GM18951 (cell line): ENCODE data around the gene KIAA1958.

ENCODE experiments used
- POLR2A ChIP-seq: IDR thresholded peaks from 4 replicates; pipeline ENCODE4 v1.6.1; 2011; ENCODE audit warnings: mild to moderate bottlenecking; ENCODE audit not compliant: insufficient read length, insufficient read depth; ENCODE audit errors: extremely low read depth
- in situ Hi-C: fragments of 300-500 bp; cut with MboI; formaldehyde crosslinking; loops from one replicate; pipeline ENCODE4 v1.12.0; 2022; ENCODE audit warnings: low sequenced_read_pairs, mixed read lengths, inconsistent platforms; ENCODE audit not compliant: unreplicated experiment

KIAA1958 gene

GRCh38 chr9:112526973-112527372, 40.3 kb downstream of the KIAA1958 start:
- no peak for TF ChIP-seq POLR2A
- in situ Hi-C loops = no loop called here

GRCh38 chr9:112527959-112528358, 41.3 kb downstream of the KIAA1958 start:
- in situ Hi-C loops = no loop called here
- TF ChIP-seq POLR2A = no peak

GRCh38 chr9:112529316-112529715, 42.7 kb downstream of the KIAA1958 start:
- no peak for TF ChIP-seq POLR2A
- in situ Hi-C loops = no loop called here

GRCh38 chr9:112530751-112531205, 44.2 kb downstream of the KIAA1958 start:
- no peak for TF ChIP-seq POLR2A
- in situ Hi-C loops = no loop called here

- no peak for TF ChIP-seq POLR2A
- in situ Hi-C loops = no loop called here
These were observed 45.1 kb downstream of the KIAA1958 start for GRCh38 chr9:112531666-112532282.

GRCh38 chr9:112532427-112532826, 45.8 kb downstream of the KIAA1958 start:
- in situ Hi-C loops = no loop called here
- TF ChIP-seq POLR2A = no peak

GRCh38 chr9:112533660-112534059, 47.0 kb downstream of the KIAA1958 start:
- in situ Hi-C loops = no loop called here
- no peak for TF ChIP-seq POLR2A

GRCh38 chr9:112535301-112535700, 48.7 kb downstream of the KIAA1958 start:
- TF ChIP-seq POLR2A = no peak
- in situ Hi-C loops = no loop called here

GRCh38 chr9:112535811-112536210, 49.2 kb downstream of the KIAA1958 start:
- in situ Hi-C loops = no loop called here

GRCh38 chr9:112537561-112537960, 50.9 kb downstream of the KIAA1958 start:
- in situ Hi-C loops = no loop called here
- TF ChIP-seq POLR2A = no peak

More at GRCh38 chr9:112535811-112536210, 49.2 kb downstream of the KIAA1958 start:
- TF ChIP-seq POLR2A = no peak

GRCh38 chr9:112540800-112541199, 54.2 kb downstream of the KIAA1958 start:
- in situ Hi-C loops = no loop called here
- no peak for TF ChIP-seq POLR2A

- no peak for TF ChIP-seq POLR2A
- in situ Hi-C loops = no loop called here
These were observed 55.1 kb downstream of the KIAA1958 start for GRCh38 chr9:112541685-112542084.

GRCh38 chr9:112542593-112543292, 56.1 kb downstream of the KIAA1958 start:
- no peak for TF ChIP-seq POLR2A
- in situ Hi-C loops = no loop called here

GRCh38 chr9:112544477-112544876, 57.9 kb downstream of the KIAA1958 start:
- no peak for TF ChIP-seq POLR2A
- in situ Hi-C loops = no loop called here
